ENCODE results near the gene CACNG8.

CACNG8 gene

GRCh38 chr19:53982611-53983010, 19.9 kb downstream of the CACNG8 start:
- no peak for DNase-seq (ENCODE audit: extremely low read depth, insufficient read length)
- no peak for TF ChIP-seq CTCF (IDR thresholded peaks at IDR 0.05; ENCODE audit: insufficient read depth, low read length, poor library complexity, severe bottlenecking)
- Histone ChIP-seq H3K27me3 (replicated peaks; ENCODE audit: control insufficient read depth, insufficient read depth, low read length) (no peaks in the 10 kb centered on the region; the same call in 1 of the 2 replicates), H3K36me3 (ENCODE audit: control insufficient read depth, insufficient read depth, low read length) (no peaks in the 10 kb centered on the region), H3K4me3 (replicated peaks; ENCODE audit: low read depth, low read length) (no peak overlapping the region)

- Histone ChIP-seq H3K27me3 (replicated peaks; ENCODE audit: control insufficient read depth, insufficient read depth, low read length) (no peaks in the 10 kb centered on the region; the same call in 1 of the 2 replicates), H3K36me3 (ENCODE audit: control insufficient read depth, insufficient read depth, low read length) (no peaks in the 10 kb centered on the region), H3K4me3 (replicated peaks; ENCODE audit: low read depth, low read length) (no peak overlapping the region)
- DNase-seq (ENCODE audit: extremely low read depth, insufficient read length), result no peak
- TF ChIP-seq CTCF (IDR thresholded peaks at IDR 0.05; ENCODE audit: insufficient read depth, low read length, poor library complexity, severe bottlenecking), result no peak
These were observed 20.9 kb downstream of the CACNG8 start for GRCh38 chr19:53983457-53984289.

- no peak for DNase-seq (ENCODE audit: extremely low read depth, insufficient read length)
- H3K4me3 ChIP-seq (replicated peaks; ENCODE audit: low read depth, low read length), result no peak overlapping the region
- no peaks in the 10 kb centered on the region for H3K36me3 ChIP-seq (ENCODE audit: control insufficient read depth, insufficient read depth, low read length)
- no peak for TF ChIP-seq CTCF (IDR thresholded peaks at IDR 0.05; ENCODE audit: insufficient read depth, low read length, poor library complexity, severe bottlenecking)
- no peaks in the 10 kb centered on the region; the same call in 1 of the 2 replicates for H3K27me3 ChIP-seq (replicated peaks; ENCODE audit: control insufficient read depth, insufficient read depth, low read length)
These were observed 23.1 kb downstream of the CACNG8 start for GRCh38 chr19:53985863-53986262.

- no peaks in the 10 kb centered on the region for H3K36me3 ChIP-seq (ENCODE audit: control insufficient read depth, insufficient read depth, low read length)
- H3K27me3 ChIP-seq (replicated peaks; ENCODE audit: control insufficient read depth, insufficient read depth, low read length), result no peaks in the 10 kb centered on the region; the same call in 1 of the 2 replicates
- no peak for DNase-seq (ENCODE audit: extremely low read depth, insufficient read length)
- no peak overlapping the region for H3K4me3 ChIP-seq (replicated peaks; ENCODE audit: low read depth, low read length)
- TF ChIP-seq CTCF (IDR thresholded peaks at IDR 0.05; ENCODE audit: insufficient read depth, low read length, poor library complexity, severe bottlenecking), result no peak
These were observed 26.2 kb downstream of the CACNG8 start for GRCh38 chr19:53988981-53989380.

GRCh38 chr19:53989600-53990533, 27.1 kb downstream of the CACNG8 start:
- Histone ChIP-seq H3K36me3 (ENCODE audit: control insufficient read depth, insufficient read depth, low read length) (no peaks in the 10 kb centered on the region), H3K4me3 (replicated peaks; ENCODE audit: low read depth, low read length) (no peak overlapping the region), H3K27me3 (replicated peaks; ENCODE audit: control insufficient read depth, insufficient read depth, low read length) (no peaks in the 10 kb centered on the region; the same call in 1 of the 2 replicates)
- TF ChIP-seq CTCF (IDR thresholded peaks at IDR 0.05; ENCODE audit: insufficient read depth, low read length, poor library complexity, severe bottlenecking), result no peak
- no peak for DNase-seq (ENCODE audit: extremely low read depth, insufficient read length)
